A204.1 (cell line): ENCODE data around the gene NCKAP5.

Experiments
- FAIRE-seq: peaks from 2 replicates; lab custom pipeline; 2012; peaks lifted over from hg19 to GRCh38; lab: Jason Lieb, UNC

The NCKAP5 gene

GRCh38 chr2:132797071-132797470 is 771.2 kb downstream of the NCKAP5 start:
- no peak for FAIRE-seq

DNA sequence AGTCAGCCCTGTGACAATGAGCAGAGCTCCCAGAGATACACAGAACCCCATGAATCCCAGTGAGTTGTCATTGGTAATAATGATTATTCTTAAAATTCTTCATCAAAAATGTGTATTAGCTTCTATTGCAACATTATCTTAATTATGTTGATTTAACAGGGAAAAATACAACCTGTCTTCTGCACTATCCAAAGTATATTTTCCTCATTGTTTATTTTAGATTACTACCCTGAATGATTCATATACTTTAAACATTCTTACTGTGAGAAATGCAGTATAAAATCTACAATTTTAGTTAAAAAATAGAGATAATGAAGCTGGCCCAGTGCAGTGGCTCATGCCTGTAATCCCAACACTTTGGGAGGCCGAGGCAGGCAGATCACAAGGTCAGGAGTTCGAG is 773.0 kb downstream of the NCKAP5 start:
- FAIRE-seq, result no peak

DNA sequence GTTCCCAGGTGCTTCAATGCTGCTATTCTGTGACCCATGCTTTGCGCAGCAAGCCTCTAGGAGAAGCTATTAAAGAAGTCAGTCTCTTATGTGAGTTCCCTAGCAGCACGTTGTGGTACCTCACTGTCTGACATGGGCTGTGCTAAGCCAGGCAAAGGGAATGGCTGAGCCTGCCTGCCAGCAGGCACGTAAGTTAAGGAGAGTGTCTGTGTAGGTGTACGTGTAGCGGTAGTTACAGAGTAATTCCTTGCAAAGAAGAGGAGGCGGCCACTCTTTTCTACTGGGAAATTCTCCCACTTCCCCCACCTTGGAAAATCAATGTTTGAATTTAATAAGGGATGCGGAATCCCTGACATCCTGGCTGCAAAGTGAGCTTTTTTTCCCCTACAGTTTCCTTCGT is 774.7 kb downstream of the NCKAP5 start:
- FAIRE-seq, result no peak

DNA sequence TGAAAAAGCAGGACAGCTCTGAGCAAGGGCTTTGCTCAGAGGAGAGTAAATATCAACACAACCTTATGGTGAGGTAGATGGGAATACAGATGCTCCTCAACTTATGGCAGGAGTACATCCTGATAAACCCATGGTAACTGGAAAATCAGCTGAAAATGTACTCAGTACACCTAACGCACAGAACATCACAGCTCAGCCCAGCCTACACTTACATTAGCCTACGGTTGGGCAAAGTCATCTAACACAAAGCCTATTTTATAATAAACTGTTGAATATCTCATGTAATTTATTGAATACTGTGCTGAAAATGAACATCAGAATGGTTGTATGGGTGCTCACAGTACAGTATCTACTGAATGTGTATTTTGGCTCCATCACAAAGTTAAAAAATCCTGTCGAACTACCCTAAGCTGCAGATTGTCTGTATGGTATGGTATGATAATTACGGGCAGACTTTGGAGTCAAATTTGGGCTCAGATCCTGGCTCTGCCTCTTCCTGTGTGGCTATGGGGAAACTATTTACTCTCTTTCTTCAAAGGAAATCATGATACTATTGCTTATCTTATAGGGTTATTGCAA is 778.0 kb downstream of the NCKAP5 start:
- FAIRE-seq, result no peak

DNA sequence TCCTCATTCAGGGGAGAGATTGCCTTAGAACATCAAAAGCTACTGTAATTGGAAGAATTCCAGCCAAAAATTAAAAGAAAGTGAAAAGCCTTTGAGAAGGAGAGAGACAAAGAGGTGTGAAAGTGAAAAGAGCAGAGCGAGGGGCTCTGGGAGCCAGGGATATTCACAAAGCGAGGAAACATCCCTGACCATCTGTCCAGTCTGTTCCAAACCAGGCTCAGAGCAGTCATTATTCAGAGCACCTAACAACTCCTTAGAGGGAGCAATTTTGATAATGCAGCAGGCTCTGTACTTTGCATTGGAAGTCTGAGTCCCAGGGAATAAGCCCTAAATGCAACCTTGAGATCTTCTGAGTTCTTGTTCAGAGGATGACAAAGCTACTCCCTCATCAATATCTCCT is 779.2 kb downstream of the NCKAP5 start:
- no peak for FAIRE-seq

- no peak for FAIRE-seq
Measured at GRCh38 chr2:132788310-132788838, 779.9 kb downstream of the NCKAP5 start.

DNA sequence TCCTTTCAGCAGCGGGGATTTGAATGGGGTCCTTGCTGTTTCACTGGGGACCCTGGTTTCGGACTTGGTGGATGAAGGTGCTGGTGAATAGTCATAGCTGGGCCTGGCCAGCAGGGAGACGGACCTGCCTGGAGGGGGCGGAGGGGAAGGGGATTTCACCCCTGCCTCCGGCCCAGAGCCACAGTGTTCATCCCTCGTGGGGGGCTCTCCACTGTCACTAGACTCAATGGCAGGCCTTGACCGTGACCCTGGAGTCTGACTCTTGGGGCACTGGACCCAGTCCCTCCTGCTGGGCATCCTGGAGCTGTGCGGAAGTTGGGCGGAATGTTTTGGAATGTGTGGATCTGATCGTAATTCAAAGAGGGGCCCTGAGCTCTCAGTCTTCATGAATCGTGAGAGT is 784.4 kb downstream of the NCKAP5 start:
- FAIRE-seq, result no peak

- no peak for FAIRE-seq
Measured at GRCh38 chr2:132782176-132782783, 786.0 kb downstream of the NCKAP5 start.

- FAIRE-seq, result no peak
Measured at GRCh38 chr2:132780651-132781050, 787.6 kb downstream of the NCKAP5 start.

DNA sequence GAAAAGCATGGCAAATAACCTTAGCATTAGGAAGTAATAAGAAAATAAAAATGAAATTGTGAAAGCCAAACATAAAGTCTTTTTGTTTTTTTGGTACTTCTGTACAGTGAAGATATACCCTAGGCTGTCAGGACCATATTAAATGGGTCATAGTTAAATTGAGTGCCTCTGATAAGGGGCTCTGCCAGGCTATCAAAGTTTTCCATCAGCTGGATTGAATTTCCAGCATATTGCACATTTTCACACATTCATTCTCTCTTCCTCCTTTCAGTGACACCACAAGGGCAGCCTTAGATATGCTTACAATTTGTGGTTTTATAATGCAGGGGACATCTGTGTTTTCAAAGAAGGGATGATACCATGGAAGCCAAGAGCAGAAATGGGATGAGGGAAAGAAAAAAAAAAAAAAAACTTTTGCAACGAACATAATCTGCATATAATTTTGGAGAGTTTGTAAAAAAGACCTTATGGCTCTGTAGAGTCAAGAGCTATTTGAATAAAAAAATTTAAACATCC is 789.0 kb downstream of the NCKAP5 start:
- no peak for FAIRE-seq

GRCh38 chr2:132776287-132776686 is 792.0 kb downstream of the NCKAP5 start:
- no peak for FAIRE-seq

GRCh38 chr2:132774189-132774588 is 794.1 kb downstream of the NCKAP5 start:
- FAIRE-seq, result no peak

- FAIRE-seq, result no peak
Measured at GRCh38 chr2:132773331-132773730, 794.9 kb downstream of the NCKAP5 start.

- no peak for FAIRE-seq
Measured at GRCh38 chr2:132772340-132772739, 795.9 kb downstream of the NCKAP5 start.

GRCh38 chr2:132766573-132766972 is 801.7 kb downstream of the NCKAP5 start:
- no peak for FAIRE-seq

GRCh38 chr2:132761437-132761836 is 806.8 kb downstream of the NCKAP5 start:
- FAIRE-seq, result no peak

DNA sequence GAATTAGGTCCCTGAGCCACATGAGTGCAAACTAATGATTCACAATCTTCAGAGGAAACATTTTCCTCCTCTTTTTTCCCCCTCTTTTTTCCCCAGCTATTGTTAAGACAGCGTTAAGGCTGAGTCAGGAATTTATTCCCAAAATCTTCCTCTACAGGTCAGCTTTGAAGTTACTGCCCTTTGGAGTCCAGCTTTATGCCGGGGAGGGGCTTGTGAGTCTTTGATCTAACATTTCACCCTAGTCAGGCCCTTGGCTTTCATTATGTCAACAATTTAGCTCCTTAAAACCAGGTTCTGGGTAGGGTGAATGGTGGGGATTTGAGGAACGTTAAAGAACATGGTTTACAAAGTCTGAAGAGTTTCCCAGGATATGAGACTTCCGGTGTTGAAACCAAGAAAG is 807.3 kb downstream of the NCKAP5 start:
- no peak for FAIRE-seq

DNA sequence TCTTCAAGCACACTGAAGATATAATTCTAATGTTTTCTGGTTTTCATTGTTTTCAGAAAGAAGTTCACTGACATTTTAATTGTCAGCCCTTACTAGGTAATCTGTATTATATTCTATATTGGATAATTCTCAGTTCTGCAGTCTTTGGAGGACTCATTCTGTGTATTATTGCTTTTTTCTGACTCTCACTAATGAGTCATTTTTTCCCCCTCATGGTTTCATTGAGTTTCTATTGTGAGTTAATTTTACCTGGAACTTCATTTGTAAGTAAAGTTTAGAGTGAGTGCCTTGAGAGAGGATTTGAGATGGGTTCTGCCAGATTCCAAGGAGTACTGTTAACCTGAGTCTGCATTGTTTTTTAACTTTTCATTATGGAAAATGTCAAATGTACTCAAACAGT is 807.9 kb downstream of the NCKAP5 start:
- FAIRE-seq, result no peak

- no peak for FAIRE-seq
Measured at GRCh38 chr2:132758995-132759394, 809.3 kb downstream of the NCKAP5 start.

- FAIRE-seq, result no peak
Measured at GRCh38 chr2:132757676-132758075, 810.6 kb downstream of the NCKAP5 start.

GRCh38 chr2:132757002-132757589 is 811.2 kb downstream of the NCKAP5 start:
- no peak for FAIRE-seq

GRCh38 chr2:132754867-132755472 is 813.3 kb downstream of the NCKAP5 start:
- no peak for FAIRE-seq

DNA sequence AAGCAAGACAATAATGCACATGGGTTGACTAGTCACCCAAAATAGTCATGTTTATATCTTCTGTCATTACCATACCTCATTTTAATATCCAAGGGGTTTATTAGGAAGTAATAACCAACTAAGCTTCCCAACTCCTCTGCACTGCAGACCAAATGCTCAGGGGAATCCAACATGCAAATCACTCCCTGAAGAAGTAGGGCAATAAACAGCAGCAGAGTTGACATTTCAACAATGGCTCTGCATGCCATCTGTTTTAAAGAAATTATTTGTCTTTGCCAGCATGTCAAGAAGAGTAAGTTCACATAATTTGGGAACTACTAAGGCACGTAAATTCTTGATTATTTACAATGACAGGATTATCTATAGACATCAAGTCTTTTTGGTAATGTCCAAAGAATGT is 813.9 kb downstream of the NCKAP5 start:
- no peak for FAIRE-seq
